Urinary bladder (tissue), 4 donors: ENCODE data around the gene RGS12. TPM values are rescaled to one million over a fixed set of nuclear protein-coding genes. Genes with fewer than 3 reads are reported as not detected.

Experiments used
- DNase-seq: peaks from one replicate; pipeline ENCODE4 v3.0.0-alpha.2; 2015; ENCODE audit errors: extremely low spot score
- H3K27ac ChIP-seq: one replicate; pipeline ENCODE4 v1.5.1; 2013; ENCODE audit warnings: low read depth, mild to moderate bottlenecking, moderate library complexity
- H3K36me3 ChIP-seq: one replicate; pipeline ENCODE4 v1.6.1; 2013; ENCODE audit warnings: mild to moderate bottlenecking, moderate library complexity; ENCODE audit not compliant: insufficient read depth
- H3K4me1 ChIP-seq: one replicate; pipeline ENCODE4 v1.6.1; 2013; ENCODE audit warnings: mild to moderate bottlenecking, moderate library complexity; ENCODE audit not compliant: insufficient read depth
- H3K4me3 ChIP-seq: one replicate; pipeline ENCODE4 v1.5.1; 2013; ENCODE audit warnings: low read depth, low read length
- WGBS: extraction: QIAGEN DNeasy Blood & Tissue Kit; methylation state at CpG from one replicate; pipeline ENCODE4 v1.1.7; 2013; 5-methylcytosine and 5-hydroxymethylcytosine counted together
- polyA plus RNA-seq: library from polyadenylated mRNA; stranded (reverse); fragments of 200-250 nt; gene quantifications from one replicate; pipeline ENCODE4 v1.2.3, GENCODE V29; 2013
- total RNA-seq: library from RNA; depleted of rRNA; stranded (reverse); fragments of >200 nt; gene quantifications from one replicate; pipeline ENCODE4 v1.2.3, GENCODE V29; 2014
- donor health status: healthy with polysubstance abuse.
- donor health status: healthy.

RGS12 gene
- total and polyA plus RNA-seq, 2 donors: 28.4 to 51.6 TPM

- DNase-seq: no peak
- WGBS: 95% methylated on average over 13 of the region's 13 CpGs
Measured at GRCh38 chr4:3311489-3312171, 18.8 kb downstream of the RGS12 start.

GRCh38 chr4:3312362-3312761 is 19.5 kb downstream of the RGS12 start:
- Histone ChIP-seq H3K4me3 (no peak overlapping the region), H3K36me3 (no peaks in the 10 kb centered on the region), H3K4me1 (no peaks in the 10 kb centered on the region), H3K27ac (no peak overlapping the region)
- DNase-seq: no peak
- 83% methylated on average over 8 of the region's 8 CpGs for WGBS

More at GRCh38 chr4:3311489-3312171, 18.8 kb downstream of the RGS12 start:
- H3K27ac ChIP-seq: no peak overlapping the region
- H3K4me1 ChIP-seq: no peaks in the 10 kb centered on the region
- no peaks in the 10 kb centered on the region for H3K36me3 ChIP-seq
- no peak overlapping the region for H3K4me3 ChIP-seq

GRCh38 chr4:3313139-3313538 is 20.3 kb downstream of the RGS12 start:
- no peak for DNase-seq
- H3K4me1 ChIP-seq: no peaks in the 10 kb centered on the region

GRCh38 chr4:3313556-3314228 is 20.9 kb downstream of the RGS12 start:
- 92% methylated on average over 16 of the region's 16 CpGs for WGBS
- no peak for DNase-seq

More at GRCh38 chr4:3313139-3313538, 20.3 kb downstream of the RGS12 start:
- 89% methylated on average over 9 of the region's 9 CpGs for WGBS
- no peak overlapping the region for H3K4me3 ChIP-seq
- H3K27ac ChIP-seq: no peak overlapping the region
- no peaks in the 10 kb centered on the region for H3K36me3 ChIP-seq

GRCh38 chr4:3314706-3315260 is 22.0 kb downstream of the RGS12 start:
- Histone ChIP-seq H3K4me1 (no peaks in the 10 kb centered on the region), H3K27ac (no peak overlapping the region), H3K4me3 (no peak overlapping the region), H3K36me3 (no peaks in the 10 kb centered on the region)
- DNase-seq: no peak
- 94% methylated on average over 13 of the region's 13 CpGs for WGBS

More at GRCh38 chr4:3313556-3314228, 20.9 kb downstream of the RGS12 start:
- no peaks in the 10 kb centered on the region for H3K36me3 ChIP-seq
- H3K27ac ChIP-seq: no peak overlapping the region
- H3K4me1 ChIP-seq: no peaks in the 10 kb centered on the region
- no peak overlapping the region for H3K4me3 ChIP-seq

GRCh38 chr4:3315566-3315965 is 22.7 kb downstream of the RGS12 start:
- H3K4me1 ChIP-seq: no peaks in the 10 kb centered on the region
- 91% methylated on average over 7 of the region's 7 CpGs for WGBS
- H3K4me3 ChIP-seq: no peak overlapping the region
- DNase-seq: no peak
- no peak overlapping the region for H3K27ac ChIP-seq
- H3K36me3 ChIP-seq: no peaks in the 10 kb centered on the region

GRCh38 chr4:3316146-3316545 is 23.3 kb downstream of the RGS12 start:
- no peaks in the 10 kb centered on the region for H3K4me1 ChIP-seq
- WGBS: 95% methylated on average over 18 of the region's 18 CpGs
- DNase-seq: no peak
- no peaks in the 10 kb centered on the region for H3K36me3 ChIP-seq
- no peak overlapping the region for H3K27ac ChIP-seq
- H3K4me3 ChIP-seq: no peak overlapping the region

GRCh38 chr4:3317011-3317655 is 24.3 kb downstream of the RGS12 start:
- Histone ChIP-seq H3K27ac (no peak overlapping the region), H3K4me3 (no peak overlapping the region), H3K4me1 (no peaks in the 10 kb centered on the region), H3K36me3 (no peaks in the 10 kb centered on the region)
- no peak for DNase-seq
- 95% methylated on average over 42 of the region's 42 CpGs for WGBS

- DNase-seq: no peak
- H3K4me1 ChIP-seq: no peaks in the 10 kb centered on the region
- no peak overlapping the region for H3K4me3 ChIP-seq
- no peak overlapping the region for H3K27ac ChIP-seq
- 93% methylated on average over 22 of the region's 22 CpGs for WGBS
- H3K36me3 ChIP-seq: no peaks in the 10 kb centered on the region
Measured at GRCh38 chr4:3317656-3318211, 24.9 kb downstream of the RGS12 start.

- DNase-seq: no peak
- WGBS: 88% methylated on average over 10 of the region's 10 CpGs
- Histone ChIP-seq H3K4me3 (no peak overlapping the region), H3K27ac (no peak overlapping the region), H3K4me1 (no peaks in the 10 kb centered on the region), H3K36me3 (no peaks in the 10 kb centered on the region)
Measured at GRCh38 chr4:3318561-3319021, 25.8 kb downstream of the RGS12 start.

- no peaks in the 10 kb centered on the region for H3K4me1 ChIP-seq
- H3K4me3 ChIP-seq: no peak overlapping the region
- no peak for DNase-seq
- no peaks in the 10 kb centered on the region for H3K36me3 ChIP-seq
- 69% methylated on average over 21 of the region's 21 CpGs for WGBS
- no peak overlapping the region for H3K27ac ChIP-seq
Measured at GRCh38 chr4:3320361-3321023, 27.7 kb downstream of the RGS12 start.

- Histone ChIP-seq H3K36me3 (no peaks in the 10 kb centered on the region), H3K27ac (no peak overlapping the region), H3K4me3 (no peak overlapping the region), H3K4me1 (no peaks in the 10 kb centered on the region)
- DNase-seq: no peak
- 55% methylated on average over 14 of the region's 14 CpGs for WGBS
Measured at GRCh38 chr4:3321295-3321889, 28.6 kb downstream of the RGS12 start.
